Endodermal cell (in vitro differentiated cells): ENCODE measurements around the gene GSG1L2. TPM values are rescaled to one million over a fixed set of nuclear protein-coding genes. Genes with fewer than 3 reads are reported as not detected.

Source experiments
- DNase-seq: peaks from one replicate; pipeline ENCODE4 v3.0.0-alpha.2; 2017
- H3K27ac ChIP-seq: 2 replicates; pipeline ENCODE4 v1.5.1; 2013; ENCODE audit warnings: mild to moderate bottlenecking, low read depth, low read length, moderate library complexity
- H3K27me3 ChIP-seq: 2 replicates; pipeline ENCODE4 v1.6.1; 2013; ENCODE audit warnings: mild to moderate bottlenecking, low read length, moderate library complexity; ENCODE audit not compliant: insufficient read depth, control insufficient read depth, poor library complexity, severe bottlenecking
- H3K36me3 ChIP-seq: 2 replicates; pipeline ENCODE4 v1.7.0; 2013; ENCODE audit warnings: mild to moderate bottlenecking, low read length, moderate library complexity; ENCODE audit not compliant: control insufficient read depth, insufficient read depth
- H3K4me1 ChIP-seq: one replicate; pipeline ENCODE4 v1.7.0; 2013; ENCODE audit warnings: low read length; ENCODE audit not compliant: control insufficient read depth, insufficient read depth
- H3K4me3 ChIP-seq: 2 replicates; pipeline ENCODE4 v1.5.1; 2013; ENCODE audit warnings: mild to moderate bottlenecking, low read length, moderate library complexity
- H3K9ac ChIP-seq: 2 replicates; pipeline ENCODE4 v1.6.1; 2013; ENCODE audit warnings: mild to moderate bottlenecking, low read length, moderate library complexity; ENCODE audit not compliant: poor library complexity, severe bottlenecking; ENCODE audit errors: extremely low read depth
- H3K9me3 ChIP-seq: 2 replicates; pipeline ENCODE4 v1.6.1; 2013; ENCODE audit warnings: mild to moderate bottlenecking, low read length, moderate library complexity; ENCODE audit not compliant: control insufficient read depth
- H3K27ac Mint-ChIP-seq: 2 replicates; pipeline ENCODE4 v1.8.0; 2020; ENCODE audit warnings: mixed read lengths
- H3K27me3 Mint-ChIP-seq: 2 replicates; pipeline ENCODE4 v1.8.0; 2021; ENCODE audit warnings: mild to moderate bottlenecking, mixed read lengths; ENCODE audit not compliant: insufficient read depth
- H3K36me3 Mint-ChIP-seq: 2 replicates; pipeline ENCODE4 v1.8.0; 2020; ENCODE audit warnings: low read depth, mixed read lengths
- H3K4me1 Mint-ChIP-seq: 2 replicates; pipeline ENCODE4 v1.8.0; 2020; ENCODE audit warnings: mixed read lengths
- H3K4me3 Mint-ChIP-seq: 2 replicates; pipeline ENCODE4 v1.8.0; 2020; ENCODE audit warnings: mild to moderate bottlenecking, moderate library complexity, mixed read lengths
- H3K9me3 Mint-ChIP-seq: 2 replicates; pipeline ENCODE4 v1.8.0; 2020; ENCODE audit warnings: mild to moderate bottlenecking, mixed read lengths
- CTCF ChIP-seq: fragments of 200-600 bp; sonication (generic); conservative IDR thresholded peaks from 2 replicates; pipeline ENCODE4 v1.5.0; 2021; ENCODE audit warnings: antibody characterized with exemption, mild to moderate bottlenecking
- WGBS, 2 experiments: methylation state at CpG; one replicate each; pipeline versions ENCODE4 v1.1.5 to v1.1.7; 2013; ENCODE audit warnings: missing lambda C conversion rate in 2 of 2, mixed read lengths in 1 of 2; ENCODE audit not compliant: insufficient coverage in 1 of 2, insufficient read length in 1 of 2; 5-methylcytosine and 5-hydroxymethylcytosine counted together
- total RNA-seq, 2 donors: library from RNA; stranded (reverse); fragmentation: NEBNext Ultra II Directional in 1 of 2; extraction: Animal tissue kit (Norgen Biotek cat#: 25700) in 1 of 2; gene quantifications; 2 replicates in 1 of 2; 3 replicates in 1 of 2; pipeline ENCODE4 v1.2.1, GENCODE V29; 2021

The GSG1L2 gene
- total RNA-seq, 2 donors from 2014 or later: not detected

- 96% methylated on average over 1 of the region's 1 CpG; no CpG with 5 or more reads in 1 of the 2 experiments for WGBS, 2 experiments
- no peaks in the 10 kb centered on the region for H3K36me3 Mint-ChIP-seq
- Histone ChIP-seq H3K4me3 (no peak overlapping the region), H3K27ac (no peak overlapping the region), H3K9ac (no peak overlapping the region), H3K36me3 (no peaks in the 10 kb centered on the region), H3K4me1 (no peaks in the 10 kb centered on the region), H3K27me3 (peaks cover 17% of the 10 kb centered on the region), H3K9me3 (no peaks in the 10 kb centered on the region)
- DNase-seq: no peak
- H3K27ac Mint-ChIP-seq: no peak overlapping the region
- H3K4me3 Mint-ChIP-seq: no peak overlapping the region
- peaks cover 15% of the 10 kb centered on the region for H3K27me3 Mint-ChIP-seq
- no peak for TF ChIP-seq CTCF
- no peaks in the 10 kb centered on the region for H3K4me1 Mint-ChIP-seq
- no peaks in the 10 kb centered on the region for H3K9me3 Mint-ChIP-seq
These were observed 56.6 kb downstream of the GSG1L2 start for GRCh38 chr17:9765322-9765721.

GRCh38 chr17:9763643-9764042 lies 58.2 kb downstream of the GSG1L2 start:
- DNase-seq: no peak
- H3K9me3 Mint-ChIP-seq: no peaks in the 10 kb centered on the region
- Histone ChIP-seq H3K9me3 (no peaks in the 10 kb centered on the region), H3K9ac (no peak overlapping the region), H3K4me1 (no peaks in the 10 kb centered on the region), H3K36me3 (no peaks in the 10 kb centered on the region), H3K27ac (no peak overlapping the region), H3K4me3 (no peak overlapping the region), H3K27me3 (peaks cover 17% of the 10 kb centered on the region)
- H3K27me3 Mint-ChIP-seq: peaks cover 15% of the 10 kb centered on the region
- H3K36me3 Mint-ChIP-seq: no peaks in the 10 kb centered on the region
- H3K4me1 Mint-ChIP-seq: no peaks in the 10 kb centered on the region
- H3K27ac Mint-ChIP-seq: no peak overlapping the region
- H3K4me3 Mint-ChIP-seq: no peak overlapping the region
- TF ChIP-seq CTCF: no peak
- WGBS, 2 experiments: 70 to 73% methylated on average over 3 to 4 of the region's 4 CpGs

- Mint-ChIP-seq H3K4me3 (no peak overlapping the region), H3K4me1 (no peaks in the 10 kb centered on the region), H3K9me3 (peaks cover 1% of the 10 kb centered on the region), H3K27me3 (peaks cover 15% of the 10 kb centered on the region), H3K36me3 (no peaks in the 10 kb centered on the region), H3K27ac (no peak overlapping the region)
- Histone ChIP-seq H3K9ac (no peak overlapping the region), H3K4me1 (no peaks in the 10 kb centered on the region), H3K27me3 (peaks cover 12% of the 10 kb centered on the region), H3K36me3 (no peaks in the 10 kb centered on the region), H3K27ac (no peak overlapping the region), H3K9me3 (no peaks in the 10 kb centered on the region), H3K4me3 (no peak overlapping the region)
- TF ChIP-seq CTCF: no peak
- DNase-seq: no peak
- WGBS, 2 experiments: no CpG with 5 or more reads among the region's 1 CpG
These were observed 61.6 kb downstream of the GSG1L2 start for GRCh38 chr17:9760266-9760665.
